Measurements from ENCODE around the gene PLEK2. TPM values are rescaled to one million over a fixed set of nuclear protein-coding genes. Genes with fewer than 3 reads are reported as not detected.
A peak's percentile ranks its signal among the peaks of the same experiment; 100 is the strongest.

PLEK2 gene
- total and polyA plus RNA-seq, 2 donors (not counting 1 experiment from before 2014, with no cell fraction given), result 0.17 to 1.1 TPM

- Histone ChIP-seq H4K20me1 (ENCODE audit: control insufficient read depth, extremely low read depth, insufficient read depth, low read length) (no peaks in the 10 kb centered on the region), H3K36me3 (ENCODE audit: control insufficient read depth, insufficient read depth, low read length) (no peaks in the 10 kb centered on the region), H3K27me3 (ENCODE audit: control insufficient read depth, insufficient read depth, low read length) (peaks cover 12% of the 10 kb centered on the region), H3K4me2 (ENCODE audit: extremely low read depth, insufficient read depth, low read length) (no peak overlapping the region), H3K9ac (ENCODE audit: insufficient read depth, low read length) (no peak overlapping the region), H2AFZ (ENCODE audit: low read length) (no peak overlapping the region), H3K4me3 (replicated peaks in 1 of 4; ENCODE audit: control extremely low read depth in 1 of 4, insufficient read depth in 1 of 4, low read depth in 3 of 4, low read length in 4 of 4) (no peak overlapping the region), H3K9me3 (ENCODE audit: control insufficient read depth, insufficient read depth, low read depth, low read length) (no peaks in the 10 kb centered on the region), H3K4me1 (ENCODE audit: control insufficient read depth, extremely low read depth, insufficient read depth, low read length) (no peaks in the 10 kb centered on the region), H3K79me2 (ENCODE audit: control insufficient read depth, insufficient read depth, low read length) (no peaks in the 10 kb centered on the region), H3K27ac (ENCODE audit: insufficient read depth, low read length) (no peak overlapping the region)
- no peak for DNase-seq (ENCODE audit: low read depth in 2 of 2)
- TF ChIP-seq, protein P1, sequence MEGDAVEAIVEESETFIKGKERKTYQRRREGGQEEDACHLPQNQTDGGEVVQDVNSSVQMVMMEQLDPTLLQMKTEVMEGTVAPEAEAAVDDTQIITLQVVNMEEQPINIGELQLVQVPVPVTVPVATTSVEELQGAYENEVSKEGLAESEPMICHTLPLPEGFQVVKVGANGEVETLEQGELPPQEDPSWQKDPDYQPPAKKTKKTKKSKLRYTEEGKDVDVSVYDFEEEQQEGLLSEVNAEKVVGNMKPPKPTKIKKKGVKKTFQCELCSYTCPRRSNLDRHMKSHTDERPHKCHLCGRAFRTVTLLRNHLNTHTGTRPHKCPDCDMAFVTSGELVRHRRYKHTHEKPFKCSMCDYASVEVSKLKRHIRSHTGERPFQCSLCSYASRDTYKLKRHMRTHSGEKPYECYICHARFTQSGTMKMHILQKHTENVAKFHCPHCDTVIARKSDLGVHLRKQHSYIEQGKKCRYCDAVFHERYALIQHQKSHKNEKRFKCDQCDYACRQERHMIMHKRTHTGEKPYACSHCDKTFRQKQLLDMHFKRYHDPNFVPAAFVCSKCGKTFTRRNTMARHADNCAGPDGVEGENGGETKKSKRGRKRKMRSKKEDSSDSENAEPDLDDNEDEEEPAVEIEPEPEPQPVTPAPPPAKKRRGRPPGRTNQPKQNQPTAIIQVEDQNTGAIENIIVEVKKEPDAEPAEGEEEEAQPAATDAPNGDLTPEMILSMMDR (conservative IDR thresholded peaks at IDR 0.05 in 1 of 2, IDR thresholded peaks at IDR 0.05 in 1 of 2; ENCODE audit: low read depth in 1 of 2, low read length in 2 of 2), result no peak
- no peak for TF ChIP-seq EZH2 (IDR thresholded peaks at IDR 0.05; ENCODE audit: low read length, missing control alignments)
Measured at GRCh38 chr14:67459336-67459735, 47.4 kb upstream of the PLEK2 start.

DNA sequence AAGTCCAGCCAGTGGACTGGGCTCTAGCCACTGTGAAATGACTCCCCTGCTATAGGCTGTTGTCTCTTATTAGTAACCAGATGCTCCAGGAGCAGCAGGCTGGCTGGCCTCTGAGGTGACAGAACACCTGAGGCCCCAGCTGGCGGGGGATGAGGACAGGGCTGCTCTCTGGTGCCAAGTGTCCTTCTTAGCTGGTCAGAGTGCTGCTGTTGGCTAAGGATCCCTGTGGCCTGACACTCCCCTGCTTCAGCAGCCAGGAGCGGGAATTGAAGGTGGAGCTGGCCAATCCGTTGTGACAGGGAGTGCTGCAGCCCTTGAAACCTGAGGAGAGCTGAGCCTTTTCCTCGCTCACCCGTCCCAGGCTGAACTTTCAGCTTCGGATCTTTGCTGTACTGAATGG lies 45.8 kb upstream of the PLEK2 start:
- no peaks in the 10 kb centered on the region for H4K20me1 ChIP-seq (ENCODE audit: control insufficient read depth, extremely low read depth, insufficient read depth, low read length)
- H3K4me1 ChIP-seq (ENCODE audit: control insufficient read depth, extremely low read depth, insufficient read depth, low read length), result no peaks in the 10 kb centered on the region
- no peak overlapping the region for H3K27ac ChIP-seq (ENCODE audit: insufficient read depth, low read length)
- no peaks in the 10 kb centered on the region for H3K79me2 ChIP-seq (ENCODE audit: control insufficient read depth, insufficient read depth, low read length)
- peaks cover 12% of the 10 kb centered on the region for H3K27me3 ChIP-seq (ENCODE audit: control insufficient read depth, insufficient read depth, low read length)
- no peak for TF ChIP-seq EZH2 (IDR thresholded peaks at IDR 0.05; ENCODE audit: low read length, missing control alignments)
- TF ChIP-seq, protein P1 (conservative IDR thresholded peaks at IDR 0.05 in 1 of 2, IDR thresholded peaks at IDR 0.05 in 1 of 2; ENCODE audit: low read depth in 1 of 2, low read length in 2 of 2), result no peak
- peak in 1 of 2 donors; percentile 39 for DNase-seq (ENCODE audit: low read depth in 2 of 2)
- no peak overlapping the region for H3K4me3 ChIP-seq (replicated peaks in 1 of 4; ENCODE audit: control extremely low read depth in 1 of 4, insufficient read depth in 1 of 4, low read depth in 3 of 4, low read length in 4 of 4)
- no peak overlapping the region for H2AFZ ChIP-seq (ENCODE audit: low read length)
- no peak overlapping the region for H3K4me2 ChIP-seq (ENCODE audit: extremely low read depth, insufficient read depth, low read length)
- H3K9me3 ChIP-seq (ENCODE audit: control insufficient read depth, insufficient read depth, low read depth, low read length), result no peaks in the 10 kb centered on the region
- no peak overlapping the region for H3K9ac ChIP-seq (ENCODE audit: insufficient read depth, low read length)
- H3K36me3 ChIP-seq (ENCODE audit: control insufficient read depth, insufficient read depth, low read length), result no peaks in the 10 kb centered on the region

DNA sequence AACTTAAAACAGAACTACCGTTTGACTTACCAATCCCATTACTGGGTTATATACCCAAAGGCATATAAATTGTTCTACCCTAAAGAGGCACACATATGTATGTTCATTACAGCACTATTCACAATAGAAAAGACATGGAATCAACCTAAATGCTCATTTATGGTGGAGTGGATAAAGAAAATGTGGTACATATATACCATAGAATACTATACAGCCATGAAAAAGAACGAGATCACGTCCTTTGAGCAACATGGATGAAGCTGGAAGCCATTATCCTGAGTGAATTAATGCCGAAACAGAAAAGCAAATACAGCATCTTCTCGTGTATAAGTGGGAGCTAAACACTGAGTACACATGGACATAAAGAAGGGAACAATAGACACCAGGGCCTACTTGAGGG lies 44.8 kb upstream of the PLEK2 start:
- no peak for TF ChIP-seq EZH2 (IDR thresholded peaks at IDR 0.05; ENCODE audit: low read length, missing control alignments)
- TF ChIP-seq, protein P1 (conservative IDR thresholded peaks at IDR 0.05 in 1 of 2, IDR thresholded peaks at IDR 0.05 in 1 of 2; ENCODE audit: low read depth in 1 of 2, low read length in 2 of 2), result no peak
- peaks cover 12% of the 10 kb centered on the region for H3K27me3 ChIP-seq (ENCODE audit: control insufficient read depth, insufficient read depth, low read length)
- no peaks in the 10 kb centered on the region for H3K9me3 ChIP-seq (ENCODE audit: control insufficient read depth, insufficient read depth, low read depth, low read length)
- no peak overlapping the region for H2AFZ ChIP-seq (ENCODE audit: low read length)
- H4K20me1 ChIP-seq (ENCODE audit: control insufficient read depth, extremely low read depth, insufficient read depth, low read length), result no peaks in the 10 kb centered on the region
- no peak overlapping the region for H3K27ac ChIP-seq (ENCODE audit: insufficient read depth, low read length)
- no peak overlapping the region for H3K4me3 ChIP-seq (replicated peaks in 1 of 4; ENCODE audit: control extremely low read depth in 1 of 4, insufficient read depth in 1 of 4, low read depth in 3 of 4, low read length in 4 of 4)
- DNase-seq (ENCODE audit: low read depth in 2 of 2), result no peak
- H3K9ac ChIP-seq (ENCODE audit: insufficient read depth, low read length), result no peak overlapping the region
- H3K36me3 ChIP-seq (ENCODE audit: control insufficient read depth, insufficient read depth, low read length), result no peaks in the 10 kb centered on the region
- H3K4me1 ChIP-seq (ENCODE audit: control insufficient read depth, extremely low read depth, insufficient read depth, low read length), result no peaks in the 10 kb centered on the region
- no peak overlapping the region for H3K4me2 ChIP-seq (ENCODE audit: extremely low read depth, insufficient read depth, low read length)
- H3K79me2 ChIP-seq (ENCODE audit: control insufficient read depth, insufficient read depth, low read length), result no peaks in the 10 kb centered on the region

Measured in fibroblast of lung (primary cell).